GM12878 (cell line): ENCODE results near the gene SLC19A1. TPM values are rescaled to one million over a fixed set of nuclear protein-coding genes. Genes with fewer than 3 reads are reported as not detected.

Experiments used
- ATAC-seq: fragments of 200-7000 bp; cut with Tn5 transposase; 3 replicates; pipeline ENCODE4 v1.9.1; 2020; ENCODE audit warnings: mild to moderate bottlenecking, moderate library complexity
- BruUV-seq: library from RNA; stranded (reverse); fragments of 400-500 nt; replicated peaks from 2 replicates; lab custom pipeline; 2021; lab: Mats Ljungman, UMichigan
- CTCF ChIA-PET: fragments of 300-600 bp; sonication (Branson Sonifier 250); formaldehyde crosslinking; extraction: SDS; loops from one replicate; lab custom pipeline; 2021; ENCODE audit warnings: inconsistent platforms; lab: Yijun Ruan, JAX
- POLR2A ChIA-PET: fragments of 350-600 bp; formaldehyde crosslinking; extraction: SDS; loops from one replicate; lab custom pipeline; 2021; ENCODE audit warnings: inconsistent platforms; lab: Charles Lee
- RAD21 ChIA-PET: fragments of 300-600 bp; sonication (Branson Sonifier 250); formaldehyde crosslinking; loops from one replicate; lab custom pipeline; 2023; ENCODE audit warnings: antibody characterized with exemption; ENCODE audit not compliant: unreplicated experiment; lab: Charles Lee
- SMC1A ChIA-PET: fragments of 300-600 bp; sonication (Branson Sonifier 250); formaldehyde crosslinking; loops from one replicate; lab custom pipeline; 2023; ENCODE audit not compliant: unreplicated experiment, uncharacterized antibody; lab: Charles Lee
- DNase-seq: peaks from one replicate; pipeline ENCODE4 v3.0.0-alpha.2; 2011; ENCODE audit warnings: low read depth, low spot score
- FAIRE-seq: peaks from 3 replicates; lab custom pipeline; 2011; peaks lifted over from hg19 to GRCh38; lab: Jason Lieb, UNC
- H2AFZ ChIP-seq: 2 replicates; pipeline ENCODE4 v1.6.0; 2011; ENCODE audit warnings: low read depth, low read length, control low read depth; ENCODE audit not compliant: control insufficient read depth
- H3K27ac ChIP-seq: 2 replicates; pipeline ENCODE4 v1.5.1; 2011; ENCODE audit warnings: control low read depth; ENCODE audit not compliant: control insufficient read depth, insufficient read depth
- H3K27me3 ChIP-seq, 2 experiments: replicated peaks in 1 of 2; 2 replicates each; pipeline versions ENCODE4 v1.6.0 to v1.6.1; 2011; ENCODE audit warnings: low read length in 1 of 2; ENCODE audit not compliant: control insufficient read depth in 2 of 2, insufficient read depth in 2 of 2
- H3K36me3 ChIP-seq, 2 experiments: 2 replicates each; pipeline ENCODE4 v1.5.1; 2011; ENCODE audit warnings: low read length in 1 of 2; ENCODE audit not compliant: control insufficient read depth in 2 of 2, insufficient read depth in 2 of 2
- H3K4me1 ChIP-seq: 2 replicates; pipeline ENCODE4 v1.6.1; 2011; ENCODE audit warnings: mild to moderate bottlenecking, low read length, moderate library complexity, mixed read lengths; ENCODE audit not compliant: control insufficient read depth, insufficient read depth
- H3K4me2 ChIP-seq: 2 replicates; pipeline ENCODE4 v1.6.0; 2011; ENCODE audit warnings: control low read depth; ENCODE audit not compliant: control insufficient read depth, insufficient read depth
- H3K4me3 ChIP-seq: fragments of 200-600 bp; sonication (generic); 2 replicates; pipeline ENCODE4 v1.5.1; 2016
- H3K79me2 ChIP-seq: 2 replicates; pipeline ENCODE4 v1.6.0; 2011; ENCODE audit warnings: low read length; ENCODE audit not compliant: control insufficient read depth, insufficient read depth
- H3K9ac ChIP-seq: 2 replicates; pipeline ENCODE4 v1.8.0; 2011; ENCODE audit warnings: low read length, control low read depth, mixed read lengths; ENCODE audit not compliant: control insufficient read depth, insufficient read depth
- H3K9me3 ChIP-seq: replicated peaks from 3 replicates; pipeline ENCODE4 v1.5.1; 2011; ENCODE audit warnings: mild to moderate bottlenecking, low read length; ENCODE audit not compliant: control insufficient read depth, insufficient read depth
- H4K20me1 ChIP-seq: 2 replicates; pipeline ENCODE4 v1.6.0; 2011; ENCODE audit not compliant: control insufficient read depth, insufficient read depth
- BACH1 ChIP-seq: fragments of 450-650 bp; IDR thresholded peaks from 2 replicates; pipeline ENCODE4 v1.6.1; 2017; ENCODE audit warnings: mild to moderate bottlenecking, borderline replicate concordance
- CEBPZ ChIP-seq: fragments of 150-350 bp; IDR thresholded peaks from 2 replicates; pipeline ENCODE4 v1.6.1; 2016; ENCODE audit warnings: low read depth, low read length
- CREB1 ChIP-seq: IDR thresholded peaks from 2 replicates; pipeline ENCODE4 v1.6.1; 2012; ENCODE audit warnings: low read depth, mild to moderate bottlenecking, inconsistent platforms
- E4F1 ChIP-seq: fragments of 450-650 bp; IDR thresholded peaks from 2 replicates; pipeline ENCODE4 v1.6.1; 2018; ENCODE audit warnings: borderline replicate concordance, mild to moderate bottlenecking; ENCODE audit not compliant: partially characterized antibody
- ETV6 ChIP-seq, 2 experiments: fragments of 450-650 bp in 1 of 2; IDR thresholded peaks in 1 of 2; conservative IDR thresholded peaks in 1 of 2; 2 replicates each; pipeline ENCODE4 v1.6.1; 2014; ENCODE audit warnings: antibody characterized with exemption in 1 of 2, borderline replicate concordance in 1 of 2, low read depth in 1 of 2, mild to moderate bottlenecking in 1 of 2, moderate library complexity in 1 of 2
- KDM1A ChIP-seq: fragments of 200-600 bp; sonication (generic); IDR thresholded peaks from 2 replicates; pipeline ENCODE4 v1.6.1; 2016; ENCODE audit warnings: borderline replicate concordance
- KLF5 ChIP-seq: fragments of 450-650 bp; IDR thresholded peaks from 2 replicates; pipeline ENCODE4 v1.6.1; 2014; ENCODE audit warnings: mild to moderate bottlenecking; ENCODE audit not compliant: partially characterized antibody
- NR2F1 ChIP-seq: fragments of 450-650 bp; conservative IDR thresholded peaks from 2 replicates; pipeline ENCODE4 v1.6.1; 2017; ENCODE audit warnings: mild to moderate bottlenecking
- RELA ChIP-seq: fragments of 450-650 bp; IDR thresholded peaks from 2 replicates; pipeline ENCODE4 v1.8.0; 2014; ENCODE audit warnings: borderline replicate concordance; ENCODE audit not compliant: partially characterized antibody
- SIN3A ChIP-seq: IDR thresholded peaks from 2 replicates; pipeline ENCODE4 v1.6.1; 2012; ENCODE audit warnings: low read depth, low read length, improper control_type of control experiment
- ZBTB40 ChIP-seq: fragments of 450-650 bp; IDR thresholded peaks from 2 replicates; pipeline ENCODE4 v1.6.1; 2016; ENCODE audit warnings: mild to moderate bottlenecking, moderate library complexity, borderline replicate concordance
- WGBS: methylation state at CpG from one replicate; pipeline ENCODE4 v1.1.6; 2016; ENCODE audit warnings: low lambda C conversion rate; ENCODE audit not compliant: insufficient replicate concordance, insufficient coverage; ENCODE audit errors: missing lambda C conversion rate; 5-methylcytosine and 5-hydroxymethylcytosine counted together
- in situ Hi-C: fragments of 300-500 bp; cut with MboI; formaldehyde crosslinking; loops from 9 replicates; pipeline ENCODE4 v1.14.3; 2018; ENCODE audit warnings: mixed read lengths
- intact Hi-C: fragments of 100-400 bp; cut with micrococcal nuclease; formaldehyde crosslinking; loops from one replicate; pipeline ENCODE4 v1.14.2; 2022; ENCODE audit not compliant: unreplicated experiment
- polyA plus RNA-seq, 11 experiments: library from polyadenylated mRNA; depleted of rRNA in 4 of 11; unstranded in 6 of 11; stranded (reverse) in 5 of 11; fragments of >200 nt; fragmentation: Nextera tagmentation in 4 of 11; fragmentation: Illumina TruSeq in 1 of 11; extraction: Ambion mirVana in 4 of 11; extraction: Trizol in 1 of 11; gene quantifications; 1 replicate in 1 of 11; 2 replicates in 10 of 11; pipeline versions ENCODE4 v1.2.1 to v1.2.3, GENCODE V29; 2011 to 2016; ENCODE audit warnings: inconsistent platforms in 2 of 11, missing spikeins in 2 of 11, low read depth in 1 of 11
- total RNA-seq, 4 experiments: library from RNA; depleted of rRNA in 3 of 4; stranded (reverse); fragments of >200 nt in 3 of 4; fragmentation: Illumina TruSeq in 1 of 4; extraction: Trizol in 1 of 4; gene quantifications; 2 replicates each; pipeline versions ENCODE4 v1.2.1 to v1.2.3, GENCODE V29; 2013 to 2021
- TF ChIP-seq, protein P1 (sequence below): IDR thresholded peaks from 2 replicates; pipeline ENCODE4 v1.6.1; 2012; ENCODE audit warnings: low read depth, low read length, improper control_type of control experiment

The SLC19A1 gene
- total and polyA plus RNA-seq, 10 of the 15 experiments (the other 5 are each of a cell fraction or from before 2014, with no cell fraction given) = 0.42 to 49.7 (median 12.2) TPM

- no peaks in the 10 kb centered on the region for H3K4me1 ChIP-seq
- in situ Hi-C loops = no loop called here
- no peak overlapping the region for H3K9ac ChIP-seq
- BruUV-seq = no TSS peak
- no peaks in the 10 kb centered on the region for H3K27me3 ChIP-seq
- ChIA-PET RAD21 (no interaction called here), SMC1A (no interaction called here), POLR2A (no interaction called here), CTCF (no interaction called here)
- intact Hi-C loops = no loop called here
- no peaks in the 10 kb centered on the region for H3K9me3 ChIP-seq
- 37% methylated on average over 18 of the region's 18 CpGs for WGBS
- ATAC-seq (no peak), DNase-seq (no peak), FAIRE-seq (no peak)
- no peak overlapping the region for H3K4me2 ChIP-seq
- H4K20me1 ChIP-seq = no peaks in the 10 kb centered on the region
- H3K36me3 ChIP-seq = no peaks in the 10 kb centered on the region
- no peak overlapping the region for H2AFZ ChIP-seq
- H3K4me3 ChIP-seq = no peak overlapping the region
- no peak overlapping the region for H3K27ac ChIP-seq
- H3K79me2 ChIP-seq = no peaks in the 10 kb centered on the region
- TF ChIP-seq KDM1A (no peak), E4F1 (no peak), KLF5 (no peak), CREB1 (no peak), BACH1 (no peak), ETV6 (conservative IDR thresholded peaks at IDR 0.05 in 1 of 2, IDR thresholded peaks at IDR 0.05 in 1 of 2; ENCODE audit: borderline replicate concordance in 1 of 2, low read depth in 1 of 2) (no peak), NR2F1 (no peak), RELA (no peak), ZBTB40 (no peak), SIN3A (no peak), CEBPZ (no peak)
- TF ChIP-seq, protein P1, sequence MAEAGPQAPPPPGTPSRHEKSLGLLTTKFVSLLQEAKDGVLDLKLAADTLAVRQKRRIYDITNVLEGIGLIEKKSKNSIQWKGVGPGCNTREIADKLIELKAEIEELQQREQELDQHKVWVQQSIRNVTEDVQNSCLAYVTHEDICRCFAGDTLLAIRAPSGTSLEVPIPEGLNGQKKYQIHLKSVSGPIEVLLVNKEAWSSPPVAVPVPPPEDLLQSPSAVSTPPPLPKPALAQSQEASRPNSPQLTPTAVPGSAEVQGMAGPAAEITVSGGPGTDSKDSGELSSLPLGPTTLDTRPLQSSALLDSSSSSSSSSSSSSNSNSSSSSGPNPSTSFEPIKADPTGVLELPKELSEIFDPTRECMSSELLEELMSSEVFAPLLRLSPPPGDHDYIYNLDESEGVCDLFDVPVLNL = no peak
Observed at GRCh38 chr21:45487891-45488600, 54.2 kb downstream of the SLC19A1 start.
